Tibial artery (tissue), 4 donors: Measurements from ENCODE around the gene ECPAS.
A peak's percentile ranks its signal among the peaks of the same experiment; 100 is the strongest.

Source experiments
- DNase-seq, 2 donors: peaks; one replicate each; pipeline ENCODE4 v3.0.0-alpha.2; 2019
- H3K27ac ChIP-seq, 2 donors: fragments of 200-600 bp; sonication (generic) in 1 of 2; 1 replicate in 1 of 2; 2 replicates in 1 of 2; pipeline ENCODE4 v1.5.1; 2018 to 2019; ENCODE audit warnings: mild to moderate bottlenecking in 1 of 2
- H3K27me3 ChIP-seq, 2 donors: fragments of 200-600 bp; sonication (generic) in 1 of 2; one replicate each; pipeline versions ENCODE4 v1.5.1 to v1.6.0; 2016 to 2019
- H3K36me3 ChIP-seq, 3 donors: fragments of 200-600 bp; sonication (generic) in 2 of 3; one replicate each; pipeline ENCODE4 v1.5.1; 2016 to 2019; ENCODE audit warnings: mild to moderate bottlenecking in 2 of 3
- H3K4me1 ChIP-seq, 4 donors: fragments of 200-600 bp; sonication (generic) in 2 of 4; 1 replicate in 3 of 4; 2 replicates in 1 of 4; pipeline ENCODE4 v1.5.1; 2016 to 2019
- H3K4me3 ChIP-seq, 2 donors: fragments of 200-600 bp; sonication (generic) in 1 of 2; 1 replicate in 1 of 2; 2 replicates in 1 of 2; pipeline ENCODE4 v1.5.1; 2018 to 2019; ENCODE audit warnings: mild to moderate bottlenecking in 2 of 2
- H3K9me3 ChIP-seq, 3 donors: fragments of 200-600 bp; sonication (generic) in 1 of 3; one replicate each; pipeline ENCODE4 v1.5.1; 2016 to 2019
- intact Hi-C: fragments of 100-400 bp; cut with DNase I; formaldehyde crosslinking; loops from one replicate; pipeline ENCODE4 v1.15.0; 2023; ENCODE audit warnings: low total_unique reads
- TF ChIP-seq, protein P1 (sequence below), 2 experiments: fragments of 200-600 bp in 1 of 2; fragments of 450-650 bp in 1 of 2; IDR thresholded peaks; one replicate each; pipeline ENCODE4 v1.5.1; 2017 to 2019; ENCODE audit warnings: antibody characterized with exemption in 2 of 2, mild to moderate bottlenecking in 1 of 2, moderate library complexity in 1 of 2

ECPAS gene

GRCh38 chr9:111481885-111482636, 2.1 kb downstream of the ECPAS start:
- no peaks in the 10 kb centered on the region for H3K36me3 ChIP-seq
- no peaks in the 10 kb centered on the region for H3K9me3 ChIP-seq
- TF ChIP-seq, protein P1, sequence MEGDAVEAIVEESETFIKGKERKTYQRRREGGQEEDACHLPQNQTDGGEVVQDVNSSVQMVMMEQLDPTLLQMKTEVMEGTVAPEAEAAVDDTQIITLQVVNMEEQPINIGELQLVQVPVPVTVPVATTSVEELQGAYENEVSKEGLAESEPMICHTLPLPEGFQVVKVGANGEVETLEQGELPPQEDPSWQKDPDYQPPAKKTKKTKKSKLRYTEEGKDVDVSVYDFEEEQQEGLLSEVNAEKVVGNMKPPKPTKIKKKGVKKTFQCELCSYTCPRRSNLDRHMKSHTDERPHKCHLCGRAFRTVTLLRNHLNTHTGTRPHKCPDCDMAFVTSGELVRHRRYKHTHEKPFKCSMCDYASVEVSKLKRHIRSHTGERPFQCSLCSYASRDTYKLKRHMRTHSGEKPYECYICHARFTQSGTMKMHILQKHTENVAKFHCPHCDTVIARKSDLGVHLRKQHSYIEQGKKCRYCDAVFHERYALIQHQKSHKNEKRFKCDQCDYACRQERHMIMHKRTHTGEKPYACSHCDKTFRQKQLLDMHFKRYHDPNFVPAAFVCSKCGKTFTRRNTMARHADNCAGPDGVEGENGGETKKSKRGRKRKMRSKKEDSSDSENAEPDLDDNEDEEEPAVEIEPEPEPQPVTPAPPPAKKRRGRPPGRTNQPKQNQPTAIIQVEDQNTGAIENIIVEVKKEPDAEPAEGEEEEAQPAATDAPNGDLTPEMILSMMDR (IDR thresholded peaks at IDR 0.05) = no peak
- H3K4me1 ChIP-seq = peaks cover 0 to 39% (median 19%) of the 10 kb centered on the region in 4 donors
- no peaks in the 10 kb centered on the region for H3K27me3 ChIP-seq
- peak overlapping the region; percentile 98 to 99 for H3K27ac ChIP-seq
- H3K4me3 ChIP-seq = peak overlapping the region; percentile 76 to 95
- intact Hi-C loops = loop anchor here (10.0 kb wide), 1 partner anchor 123 kb away; no protein-coding TSS in a partner anchor
- DNase-seq = no peak

DNA sequence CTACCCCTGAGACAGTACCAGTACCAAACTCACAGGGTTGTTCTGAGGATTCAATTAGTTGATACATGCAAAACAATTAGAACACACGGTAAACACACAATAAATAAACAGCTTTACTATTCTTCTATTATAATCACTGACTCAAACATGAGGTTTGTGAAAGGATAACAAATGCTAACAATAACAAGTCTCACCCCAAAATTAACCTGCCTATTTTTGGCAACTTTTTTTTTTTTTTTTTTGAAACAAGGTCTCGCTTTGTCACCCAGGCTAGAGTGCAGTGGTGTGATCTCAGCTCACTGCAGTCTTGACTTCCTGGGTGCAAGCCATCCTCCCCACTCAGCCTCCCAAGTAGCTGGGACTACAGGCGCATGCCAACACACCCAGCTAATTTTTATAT, 6.5 kb downstream of the ECPAS start:
- Histone ChIP-seq H3K9me3 (no peaks in the 10 kb centered on the region), H3K36me3 (no peaks in the 10 kb centered on the region), H3K27me3 (no peaks in the 10 kb centered on the region), H3K4me3 (no peak overlapping the region), H3K4me1 (peaks cover 0 to 55% (median 28%) of the 10 kb centered on the region in 4 donors), H3K27ac (no peak overlapping the region)
- intact Hi-C loops = no loop called here
- no peak for DNase-seq
- TF ChIP-seq, protein P1 (IDR thresholded peaks at IDR 0.05) = no peak

DNA sequence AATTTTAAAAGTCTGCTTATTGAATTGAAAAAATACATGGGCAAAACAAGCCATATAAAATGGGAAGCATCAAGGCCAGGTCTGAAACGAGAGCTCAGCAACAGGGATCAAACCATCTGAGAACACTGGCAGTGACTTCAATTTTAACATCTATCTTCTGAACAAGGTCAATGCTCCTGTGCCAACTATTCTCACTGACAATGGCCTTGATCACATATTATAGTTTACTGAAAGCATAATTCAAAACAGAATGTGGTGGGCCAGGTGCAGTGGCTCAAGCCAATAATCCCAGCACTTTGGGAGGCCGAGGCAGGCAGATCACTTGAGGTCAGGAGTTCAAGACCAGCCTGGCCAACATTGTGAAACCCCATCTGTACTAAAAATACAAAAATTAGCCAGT, 9.0 kb downstream of the ECPAS start:
- peaks cover 0 to 58% (median 16%) of the 10 kb centered on the region in 4 donors for H3K4me1 ChIP-seq

DNA sequence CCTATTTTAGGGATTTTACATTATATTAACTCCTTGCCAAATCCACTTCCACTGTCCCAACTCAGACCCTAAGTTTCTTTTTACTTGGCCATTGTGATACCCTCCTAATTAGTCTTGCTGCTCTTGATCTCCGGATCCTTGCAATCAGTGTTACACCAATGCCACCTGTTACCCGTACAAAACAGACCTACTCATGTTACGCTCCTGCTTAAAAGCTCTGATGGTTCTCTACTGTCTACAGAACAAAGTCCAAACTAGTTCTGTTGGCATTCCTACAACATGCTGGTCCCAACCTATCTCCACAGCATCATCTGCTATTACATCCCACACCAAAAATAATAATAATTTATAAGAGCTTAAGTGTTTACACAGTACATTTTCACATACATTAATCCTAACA, 9.8 kb downstream of the ECPAS start:
- TF ChIP-seq, protein P1 (IDR thresholded peaks at IDR 0.05) = no peak
- Histone ChIP-seq H3K4me1 (peaks cover 0 to 65% (median 16%) of the 10 kb centered on the region in 4 donors), H3K9me3 (no peaks in the 10 kb centered on the region), H3K4me3 (no peak overlapping the region), H3K27ac (no peak overlapping the region), H3K36me3 (no peaks in the 10 kb centered on the region), H3K27me3 (no peaks in the 10 kb centered on the region)
- intact Hi-C loops = no loop called here
- no peak for DNase-seq

More for the DNA sequence above, 9.0 kb downstream of the ECPAS start:
- no peak overlapping the region for H3K4me3 ChIP-seq
- H3K27ac ChIP-seq = no peak overlapping the region
- TF ChIP-seq, protein P1 (IDR thresholded peaks at IDR 0.05) = no peak
- no peaks in the 10 kb centered on the region for H3K27me3 ChIP-seq
- no peaks in the 10 kb centered on the region for H3K9me3 ChIP-seq
- no peaks in the 10 kb centered on the region for H3K36me3 ChIP-seq
- intact Hi-C loops = no loop called here
- no peak for DNase-seq

GRCh38 chr9:111467778-111468367, 16.3 kb downstream of the ECPAS start:
- Histone ChIP-seq H3K27ac (peak overlapping the region; percentile 23 to 36), H3K4me1 (peaks cover 0 to 47% (median 3%) of the 10 kb centered on the region in 4 donors), H3K36me3 (no peaks in the 10 kb centered on the region), H3K9me3 (no peaks in the 10 kb centered on the region), H3K27me3 (no peaks in the 10 kb centered on the region), H3K4me3 (no peak overlapping the region)
- no peak for DNase-seq
- TF ChIP-seq, protein P1 (IDR thresholded peaks at IDR 0.05) = no peak
- intact Hi-C loops = no loop called here
